ENCODE data around the gene ANKRD53.

- TF ChIP-seq ZNF384 (IDR thresholded peaks at IDR 0.05) = no peak
- no peak for TF ChIP-seq ELF4 (IDR thresholded peaks at IDR 0.05)
- TF ChIP-seq FOXA1 (IDR thresholded peaks at IDR 0.05) = no peak
- TF ChIP-seq BHLHE40 (IDR thresholded peaks at IDR 0.05; ENCODE audit: borderline replicate concordance) = no peak
- TF ChIP-seq FOXK2 (IDR thresholded peaks at IDR 0.05) = no peak
- TF ChIP-seq PKNOX1 (IDR thresholded peaks at IDR 0.05) = no peak
- no peak for TF ChIP-seq LEF1 (IDR thresholded peaks at IDR 0.05; ENCODE audit: borderline replicate concordance)
- no peak for TF ChIP-seq SP1 (IDR thresholded peaks at IDR 0.05)
These were observed 39.9 kb upstream of the ANKRD53 start for GRCh38 chr2:70938586-70938950.
